KOPT-K1 (cell line): ENCODE results near the gene PCBP4.

Experiments
- H3K27ac ChIP-seq: fragments of 200-600 bp; sonication (generic); 2 replicates; pipeline ENCODE4 v1.5.1; 2016; ENCODE audit warnings: antibody characterized with exemption, mild to moderate bottlenecking, low read depth, low read length; ENCODE audit not compliant: poor library complexity, severe bottlenecking
- H3K36me3 ChIP-seq: fragments of 200-600 bp; sonication (generic); 2 replicates; pipeline ENCODE4 v1.5.1; 2017; ENCODE audit warnings: antibody characterized with exemption, mild to moderate bottlenecking, low read length, moderate library complexity; ENCODE audit not compliant: insufficient read depth
- H3K9me3 ChIP-seq: fragments of 200-600 bp; sonication (generic); 2 replicates; pipeline ENCODE4 v1.5.1; 2017; ENCODE audit warnings: antibody characterized with exemption, low read length, mild to moderate bottlenecking; ENCODE audit not compliant: insufficient read depth, poor library complexity, severe bottlenecking

The PCBP4 gene

GRCh38 chr3:51968883-51969678 is 1.8 kb upstream of the PCBP4 start:
- Histone ChIP-seq H3K9me3 (no peaks in the 10 kb centered on the region), H3K36me3 (no peaks in the 10 kb centered on the region), H3K27ac (no peak overlapping the region)

- no peaks in the 10 kb centered on the region for H3K9me3 ChIP-seq
- no peak overlapping the region for H3K27ac ChIP-seq
- no peaks in the 10 kb centered on the region for H3K36me3 ChIP-seq
These were observed 1.0 kb upstream of the PCBP4 start for GRCh38 chr3:51968170-51968775.

DNA sequence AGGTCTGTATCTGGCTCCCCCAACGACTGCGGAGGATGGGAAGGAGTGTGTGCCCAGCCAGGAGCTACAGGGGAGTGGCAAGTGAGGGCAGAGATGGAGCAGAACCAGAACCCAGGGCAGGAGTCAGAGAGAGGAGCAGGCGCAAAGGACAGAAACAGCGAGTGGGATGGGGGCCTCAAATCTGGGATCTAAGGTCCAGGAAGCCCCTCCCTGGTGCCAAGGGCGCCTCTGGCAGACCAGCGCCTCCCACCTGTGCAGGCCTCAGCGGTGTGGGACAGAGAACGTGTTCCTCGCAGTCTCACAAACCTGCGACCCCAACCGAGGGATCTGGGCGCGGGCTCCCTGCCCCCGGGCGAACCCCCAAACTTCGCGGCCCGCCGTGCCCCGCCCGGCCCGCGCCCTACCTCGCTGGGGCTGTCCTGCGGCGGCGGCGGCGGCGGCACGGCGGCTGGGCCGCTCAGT is 301 bp downstream of the PCBP4 start:
- H3K36me3 ChIP-seq = no peaks in the 10 kb centered on the region
- peak overlapping the region; percentile 31 for H3K27ac ChIP-seq
- H3K9me3 ChIP-seq = no peaks in the 10 kb centered on the region

DNA sequence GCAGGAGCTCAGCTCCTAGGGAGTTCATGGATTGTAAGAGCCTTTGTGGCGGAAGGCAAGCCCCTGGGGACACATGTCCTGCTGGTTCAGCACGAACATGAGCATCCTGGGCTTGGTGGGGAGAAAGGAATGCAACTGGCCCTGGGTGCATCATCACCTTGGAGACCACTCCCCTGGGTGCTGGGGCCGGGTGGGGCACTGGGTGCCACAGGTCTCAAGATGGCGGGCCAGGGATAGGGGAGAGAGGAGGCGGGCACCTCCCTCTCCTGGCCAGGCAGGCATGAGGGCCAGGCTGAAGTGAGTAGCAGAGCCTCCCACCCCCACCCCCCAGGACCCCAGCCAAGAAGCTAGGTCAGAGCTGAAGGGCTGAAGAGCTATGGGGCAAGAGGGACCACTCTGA is 768 bp downstream of the PCBP4 start:
- H3K27ac ChIP-seq = peak overlapping the region; percentile 31
- H3K9me3 ChIP-seq = no peaks in the 10 kb centered on the region
- H3K36me3 ChIP-seq = no peaks in the 10 kb centered on the region

GRCh38 chr3:51966016-51966415 is 1.2 kb downstream of the PCBP4 start:
- Histone ChIP-seq H3K36me3 (no peaks in the 10 kb centered on the region), H3K9me3 (no peaks in the 10 kb centered on the region), H3K27ac (no peak overlapping the region)

DNA sequence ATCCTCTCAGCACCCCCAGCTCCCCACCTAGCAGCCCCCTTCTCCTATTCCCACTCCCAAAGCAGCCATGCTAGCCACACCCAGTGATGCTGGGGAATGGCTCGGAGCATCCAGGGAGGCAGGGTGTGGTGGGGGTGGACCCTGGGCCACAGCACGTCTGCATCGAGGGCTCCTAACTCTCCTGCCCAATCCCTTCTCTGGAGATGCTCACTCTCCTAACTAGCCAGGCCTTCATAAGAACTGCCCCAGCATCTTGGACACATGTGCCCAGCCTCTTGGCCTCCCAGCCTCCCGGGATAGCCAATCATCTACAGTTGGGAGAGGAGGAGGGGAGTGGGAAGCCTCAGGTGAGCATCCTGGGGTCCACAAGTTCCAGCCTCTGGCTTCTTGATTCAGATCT is 2.7 kb downstream of the PCBP4 start:
- Histone ChIP-seq H3K9me3 (no peaks in the 10 kb centered on the region), H3K36me3 (no peaks in the 10 kb centered on the region), H3K27ac (no peak overlapping the region)

- Histone ChIP-seq H3K9me3 (no peaks in the 10 kb centered on the region), H3K27ac (no peak overlapping the region)
These were observed 3.3 kb downstream of the PCBP4 start for GRCh38 chr3:51963951-51964451.

DNA sequence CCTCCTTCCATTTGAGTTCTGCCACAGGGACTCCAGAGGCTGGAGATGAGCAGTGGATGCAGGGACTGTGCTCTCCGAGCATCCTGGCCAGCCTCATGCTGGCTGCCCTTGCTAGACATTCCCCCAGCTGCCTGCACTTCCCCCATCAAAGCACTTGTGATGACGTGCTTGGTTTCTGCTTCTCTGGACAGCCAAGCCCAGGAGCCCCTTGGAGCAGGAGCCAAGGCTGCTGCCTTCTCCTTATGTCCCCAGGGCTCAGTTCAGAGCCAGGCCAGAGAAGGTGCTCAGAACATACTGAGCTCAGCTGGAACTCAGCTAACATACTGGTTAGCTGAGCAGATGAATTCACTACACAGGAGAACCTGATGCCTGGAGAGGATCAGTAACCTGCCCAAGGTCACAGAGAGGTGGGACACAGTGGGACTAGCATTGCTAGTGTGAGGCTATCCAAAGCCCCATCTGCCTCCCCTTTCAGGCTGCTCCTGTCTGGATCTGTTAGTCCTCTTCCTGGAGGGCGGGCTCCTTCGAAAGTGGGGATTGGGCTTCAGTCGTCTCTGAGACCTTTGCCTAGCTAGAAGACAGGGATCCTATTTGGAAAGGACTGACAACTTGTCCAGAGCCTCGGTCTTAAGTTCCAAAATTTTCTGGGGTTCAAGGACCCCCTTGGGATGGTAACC is 4.3 kb downstream of the PCBP4 start:
- no peaks in the 10 kb centered on the region for H3K36me3 ChIP-seq
- H3K27ac ChIP-seq = no peak overlapping the region
- no peaks in the 10 kb centered on the region for H3K9me3 ChIP-seq

More at GRCh38 chr3:51963951-51964451, 3.3 kb downstream of the PCBP4 start:
- no peaks in the 10 kb centered on the region for H3K36me3 ChIP-seq

GRCh38 chr3:51961602-51962569 is 5.4 kb downstream of the PCBP4 start:
- Histone ChIP-seq H3K9me3 (no peaks in the 10 kb centered on the region), H3K36me3 (no peaks in the 10 kb centered on the region), H3K27ac (no peak overlapping the region)

DNA sequence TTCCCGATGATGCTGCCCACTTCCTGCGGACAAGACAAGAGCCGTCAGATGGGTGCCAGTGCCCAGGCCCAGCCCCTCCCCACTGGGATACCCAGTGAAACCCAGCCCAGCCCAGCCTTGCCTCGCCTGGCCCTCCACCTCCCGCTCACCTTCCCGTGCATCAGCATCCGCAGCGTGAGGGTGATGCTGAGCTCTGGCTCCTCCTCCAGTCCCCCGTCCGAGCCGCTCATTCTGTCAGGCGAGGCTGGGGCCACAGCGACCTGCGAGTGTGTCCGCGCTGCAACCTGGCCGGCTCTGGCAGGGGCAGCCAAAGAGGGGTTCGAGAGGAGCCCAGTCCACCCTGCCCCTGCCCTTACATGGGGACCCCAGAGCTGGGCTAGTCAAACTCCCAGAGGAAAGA is 6.2 kb downstream of the PCBP4 start:
- Histone ChIP-seq H3K9me3 (no peaks in the 10 kb centered on the region), H3K36me3 (no peaks in the 10 kb centered on the region), H3K27ac (no peak overlapping the region)

- no peaks in the 10 kb centered on the region for H3K9me3 ChIP-seq
- no peaks in the 10 kb centered on the region for H3K36me3 ChIP-seq
- no peak overlapping the region for H3K27ac ChIP-seq
These were observed 6.9 kb downstream of the PCBP4 start for GRCh38 chr3:51960386-51960785.

DNA sequence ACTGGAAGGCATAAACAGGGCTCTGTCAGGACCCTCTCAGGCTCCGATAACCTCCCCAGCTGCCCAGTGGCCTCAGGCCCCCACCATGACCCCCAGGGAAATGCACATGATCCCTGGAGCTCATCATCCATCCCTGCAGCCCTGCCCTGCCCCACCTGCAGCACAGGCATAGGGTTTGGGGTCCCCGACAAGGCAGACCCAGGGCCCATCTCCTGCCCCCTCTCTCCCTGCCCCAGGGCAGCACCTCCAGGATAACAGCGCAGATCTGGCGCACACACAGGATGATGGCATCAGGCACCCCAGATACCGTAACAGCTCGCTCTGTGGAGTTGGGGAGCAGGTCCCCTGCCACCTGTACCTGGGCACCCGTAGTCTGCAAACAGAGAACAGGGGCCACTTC is 7.6 kb downstream of the PCBP4 start:
- Histone ChIP-seq H3K36me3 (no peaks in the 10 kb centered on the region), H3K27ac (no peak overlapping the region), H3K9me3 (no peaks in the 10 kb centered on the region)

- Histone ChIP-seq H3K27ac (no peak overlapping the region), H3K36me3 (no peaks in the 10 kb centered on the region), H3K9me3 (no peaks in the 10 kb centered on the region)
These were observed 8.4 kb downstream of the PCBP4 start for GRCh38 chr3:51958603-51959521.
